NCI-H2227 (cell line): ENCODE results near the gene EVI5.

Experiments
- DNase-seq: peaks from one replicate; lab custom pipeline; 2025; ENCODE audit not compliant: unreplicated experiment; lab: John Stamatoyannopoulos, UW

The EVI5 gene

GRCh38 chr1:92784639-92785500 is at the start of gene EVI5:
EVI5 (minus strand) TSS chr1:92785108; CDS start chr1:92736546, 48,562 bp downstream.
- DNase-seq: peak; percentile 98

DNA sequence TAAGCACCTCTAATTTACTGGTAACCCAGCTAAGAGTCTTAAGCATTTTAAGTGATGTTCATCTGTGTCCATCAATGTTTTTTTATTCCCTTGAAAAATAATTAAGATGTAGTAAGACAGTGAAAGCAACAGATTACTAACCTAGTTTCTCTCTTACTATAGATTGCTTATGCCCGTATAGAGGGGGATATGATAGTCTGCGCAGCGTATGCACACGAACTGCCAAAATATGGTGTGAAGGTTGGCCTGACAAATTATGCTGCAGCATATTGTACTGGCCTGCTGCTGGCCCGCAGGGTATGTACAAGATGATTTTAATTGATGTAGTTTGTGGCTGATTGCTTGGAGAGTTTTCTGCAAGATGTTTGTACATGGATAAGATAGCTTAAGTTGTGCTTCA is 49.7 kb upstream of the EVI5 start:
- DNase-seq: no peak

- no peak for DNase-seq
Observed at GRCh38 chr1:92833840-92834239, 48.9 kb upstream of the EVI5 start.

DNA sequence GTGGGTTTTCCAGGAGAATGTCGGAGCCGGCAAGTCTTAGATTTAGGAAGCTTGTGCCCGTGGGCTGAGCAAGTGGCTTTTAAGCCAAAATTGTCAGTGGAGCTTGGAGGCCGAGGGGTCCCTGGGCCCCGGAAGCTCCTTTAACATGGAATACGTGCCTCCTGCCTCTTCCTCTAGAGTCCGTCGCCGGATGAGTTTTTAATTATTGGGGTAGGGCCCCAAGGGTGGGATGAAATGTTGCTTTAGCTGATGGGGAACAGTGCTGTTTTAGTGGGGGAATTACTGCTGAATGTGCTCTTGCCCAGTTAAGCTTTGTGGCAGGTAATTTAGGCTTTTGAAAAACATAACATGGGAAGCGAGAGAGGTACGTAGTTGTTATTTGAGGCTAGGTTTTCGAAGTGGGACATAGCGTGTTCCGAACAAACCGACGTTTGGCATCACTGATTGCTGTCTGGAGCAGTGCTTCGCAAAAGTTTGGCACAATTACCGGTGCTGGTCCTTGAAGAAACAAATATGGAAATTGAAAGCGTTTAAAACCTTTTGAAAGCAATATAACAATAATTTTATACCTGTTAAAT is 47.7 kb upstream of the EVI5 start:
- peak; percentile 45 for DNase-seq

- DNase-seq: peak; percentile 99
Observed at GRCh38 chr1:92831762-92832536, 47.0 kb upstream of the EVI5 start, which contains the start of gene RPL5. RPL5 (plus strand) TSS chr1:92832040; CDS start chr1:92832115, 75 bp downstream.

DNA sequence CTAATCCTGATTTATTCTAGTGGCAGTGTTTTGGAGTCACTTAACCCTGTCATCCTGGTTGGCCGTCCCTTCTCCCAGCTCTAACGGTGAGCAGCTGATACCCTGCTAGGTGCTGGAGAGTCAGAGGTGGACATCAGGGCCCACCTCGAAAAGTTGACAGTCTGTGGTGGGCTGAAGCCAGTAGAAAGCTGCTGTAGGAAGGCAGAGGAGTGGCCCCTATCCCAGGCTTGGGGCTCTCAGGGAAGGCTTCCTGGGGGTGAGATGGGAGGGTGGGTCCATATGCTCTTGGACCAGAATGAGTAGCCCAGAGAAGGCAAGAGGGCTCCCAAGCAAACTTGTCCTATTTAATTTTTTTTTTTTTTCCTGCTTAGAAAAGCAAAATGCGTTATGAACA is 46.5 kb upstream of the EVI5 start:
- no peak for DNase-seq

DNA sequence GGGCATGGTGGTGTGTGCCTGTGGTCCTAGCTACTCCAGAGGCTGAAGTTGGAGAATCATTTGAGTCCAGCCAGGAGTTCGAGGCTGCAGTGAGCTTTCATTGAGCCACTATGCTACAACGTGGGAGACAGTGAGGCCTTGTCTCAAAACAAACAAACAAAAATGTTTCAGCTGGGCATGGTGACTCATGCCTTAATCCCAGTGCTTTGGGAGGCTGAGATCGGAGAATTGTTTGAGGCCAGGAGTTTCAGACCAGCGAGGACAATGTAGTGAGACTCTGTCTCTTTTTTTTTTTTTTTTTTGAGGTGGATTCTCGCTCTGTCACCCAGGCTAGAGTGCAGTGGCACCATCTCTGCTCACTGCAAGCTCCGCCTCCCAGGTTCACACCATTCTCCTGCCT is 41.9 kb upstream of the EVI5 start:
- DNase-seq: no peak

DNA sequence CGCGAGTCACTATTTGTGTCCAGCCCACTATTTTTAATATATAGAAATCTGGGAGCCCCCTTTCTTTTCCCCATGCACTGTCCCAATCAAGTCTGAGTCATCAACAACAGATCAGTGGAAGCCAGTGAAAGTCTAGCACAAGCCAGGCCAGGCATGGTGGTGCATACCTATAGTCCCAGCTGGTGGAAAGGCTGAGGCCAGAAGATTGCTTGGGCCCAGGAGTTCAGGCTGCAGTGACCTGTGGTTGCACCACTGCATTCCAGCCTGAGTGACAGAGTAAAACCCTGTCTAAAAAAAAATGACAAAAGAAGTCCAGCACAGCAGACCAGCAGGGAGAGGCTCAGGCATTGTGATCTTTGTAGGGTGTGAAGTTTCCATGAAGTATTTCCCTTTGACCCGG is 38.0 kb upstream of the EVI5 start:
- DNase-seq: no peak

DNA sequence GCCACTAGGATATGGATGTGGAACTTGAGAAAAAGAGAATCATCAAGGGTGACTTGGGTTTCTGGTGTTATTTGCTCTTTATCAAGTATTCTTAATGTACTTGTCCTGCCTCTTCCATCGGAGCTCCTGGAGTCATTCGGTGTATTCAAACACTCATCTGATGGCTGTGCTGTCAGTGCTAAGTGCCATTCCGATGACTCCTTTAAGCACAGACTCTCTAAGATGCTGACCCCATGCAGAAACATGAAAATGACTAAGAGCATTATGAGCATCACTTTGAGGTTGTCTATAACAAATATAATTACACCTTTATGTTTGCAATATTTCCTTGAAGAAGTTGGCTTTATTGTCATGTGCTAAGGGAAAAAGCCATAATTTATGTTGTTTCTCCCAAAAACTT is 35.6 kb upstream of the EVI5 start:
- no peak for DNase-seq

DNA sequence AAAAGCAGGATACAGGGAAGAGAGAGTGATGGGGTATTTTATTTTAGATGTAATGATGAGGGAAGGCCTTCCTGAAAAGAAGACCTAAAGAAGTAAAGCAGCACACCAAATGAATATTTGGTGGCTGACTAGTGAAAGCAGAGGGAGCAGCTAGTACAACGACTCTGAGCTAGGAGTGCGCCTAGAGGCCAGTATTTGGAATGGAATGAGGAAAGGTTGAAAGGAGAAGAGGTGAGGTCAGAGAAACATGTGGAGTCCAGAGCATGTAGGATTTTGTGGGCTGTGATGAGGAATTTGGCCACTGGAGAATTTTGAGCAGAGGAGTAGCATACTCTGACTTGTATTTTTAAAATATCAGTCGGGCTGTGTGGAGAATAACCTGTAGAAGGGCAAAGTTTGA is 35.1 kb upstream of the EVI5 start:
- DNase-seq: no peak

DNA sequence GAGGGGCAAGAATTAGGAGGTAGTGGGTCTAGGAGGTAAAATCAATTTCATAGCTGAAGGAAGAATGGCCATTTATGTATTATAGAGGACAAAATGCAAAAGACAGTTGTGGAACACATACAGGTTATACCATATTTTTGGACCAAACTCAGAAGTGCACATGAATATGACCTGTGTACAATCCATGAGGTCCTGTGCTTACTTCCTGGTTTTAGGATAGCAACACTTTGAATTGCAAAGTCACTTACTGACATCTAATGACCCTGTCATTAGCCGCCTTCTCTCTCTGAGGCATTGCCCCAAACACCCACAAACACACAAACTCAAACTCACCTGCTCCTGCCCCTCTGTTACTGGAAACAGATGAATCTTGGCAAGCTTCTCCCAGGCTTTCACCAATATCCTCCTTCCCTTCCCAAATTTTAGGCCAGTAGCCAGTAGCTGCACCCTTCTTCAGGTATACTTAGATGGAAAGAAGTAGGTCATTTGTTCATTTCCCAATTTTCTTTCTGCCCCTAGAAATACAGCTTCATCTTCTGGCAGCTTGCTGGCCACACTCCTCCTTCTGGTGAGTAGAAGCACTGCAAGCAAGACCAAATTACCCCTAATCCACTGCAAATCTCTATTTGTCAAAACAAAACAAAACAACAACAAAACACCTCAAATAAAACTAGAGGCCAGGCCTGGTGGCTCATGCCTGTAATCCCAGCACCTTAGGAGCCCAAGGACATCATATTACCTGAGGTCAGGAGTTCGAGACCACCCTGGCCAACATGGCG is 33.3 kb upstream of the EVI5 start:
- DNase-seq: peak; percentile 43

DNA sequence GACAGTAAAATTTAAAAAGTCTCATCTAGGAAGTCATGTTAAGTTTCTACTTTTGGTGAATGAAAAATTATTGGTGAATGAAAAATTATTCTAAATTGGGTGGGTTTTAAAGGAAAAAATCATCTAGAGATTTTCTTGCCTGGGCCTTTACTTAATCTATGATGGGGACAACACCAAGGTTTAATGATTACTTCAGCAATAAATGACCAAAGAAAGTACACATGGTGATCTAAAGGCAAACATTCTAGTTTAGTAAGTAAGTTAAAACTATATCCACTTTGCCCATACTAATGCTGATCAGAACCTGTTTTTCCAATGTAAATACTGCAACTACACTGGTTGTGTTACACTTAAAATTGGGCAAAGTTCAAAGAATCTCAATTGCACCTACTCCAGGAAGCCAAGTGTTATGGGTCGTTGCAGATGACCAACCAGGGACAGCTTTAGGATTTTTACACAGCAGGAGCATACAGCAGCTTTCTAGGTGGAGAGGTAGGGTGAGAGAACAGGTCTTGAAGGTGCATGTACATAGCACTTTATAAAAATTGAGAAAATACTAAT is 32.3 kb upstream of the EVI5 start:
- DNase-seq: no peak

DNA sequence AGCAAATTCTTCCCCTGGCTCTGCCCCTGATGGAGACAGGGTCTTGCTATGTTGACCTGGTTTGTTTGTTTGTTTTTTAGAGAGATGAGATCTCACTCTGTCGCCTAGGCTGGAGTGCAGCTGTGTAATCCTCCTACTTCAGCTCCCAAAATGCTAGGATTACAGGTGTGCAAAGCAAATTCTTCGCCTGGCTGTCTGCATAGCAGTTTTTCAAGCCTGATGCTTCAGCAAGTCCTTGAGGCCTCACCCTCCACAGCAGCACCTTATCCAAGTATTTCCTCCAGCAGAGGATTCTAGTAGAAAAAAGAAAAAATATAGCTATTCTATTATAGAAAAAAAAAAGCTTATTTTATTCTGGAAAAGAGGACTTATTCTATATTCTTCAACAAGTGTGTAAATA is 31.8 kb upstream of the EVI5 start:
- no peak for DNase-seq

GRCh38 chr1:92808381-92808780 is 23.5 kb upstream of the EVI5 start:
- DNase-seq: no peak

DNA sequence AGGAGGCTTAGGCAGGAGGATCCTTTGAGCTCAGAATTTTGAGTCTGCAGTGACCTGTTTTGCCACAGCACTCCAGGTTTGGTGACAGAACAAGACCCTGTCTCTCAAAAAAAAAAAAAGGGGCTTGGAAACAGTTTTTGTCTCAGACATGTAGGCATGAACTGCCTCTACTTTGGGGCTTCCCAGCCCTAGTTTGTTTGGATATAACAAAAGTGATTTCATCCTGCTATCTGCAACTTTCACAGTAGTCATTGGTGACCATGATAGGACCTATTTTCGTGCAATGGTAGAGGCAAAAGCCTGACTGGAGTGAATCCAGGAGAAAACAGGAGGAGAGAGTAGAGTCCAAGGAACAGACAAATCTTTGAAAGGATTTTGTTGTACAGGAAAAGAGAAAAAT is 20.3 kb upstream of the EVI5 start:
- no peak for DNase-seq

DNA sequence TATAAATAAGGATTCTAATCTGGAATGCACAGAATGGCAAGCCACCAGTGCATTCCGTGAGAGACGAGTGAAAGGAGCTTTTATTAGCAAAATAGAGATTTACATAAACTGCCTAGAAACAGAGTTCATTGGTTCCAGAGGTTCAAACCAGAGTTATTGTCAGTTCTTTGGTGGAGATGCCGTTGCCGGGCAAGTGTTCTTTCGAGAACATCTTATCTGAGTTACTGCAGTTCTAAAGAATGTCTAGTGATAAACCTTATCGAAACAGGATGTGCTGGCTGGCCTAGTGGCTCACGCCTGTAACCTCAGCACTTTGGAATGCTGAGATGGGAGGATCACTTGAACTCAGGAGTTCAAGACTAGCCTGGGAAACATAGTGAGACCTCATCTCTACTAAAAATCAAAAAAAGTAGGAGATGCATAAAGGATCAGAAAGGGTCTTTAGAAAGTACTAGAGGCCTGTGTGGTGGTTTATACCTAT is 19.9 kb upstream of the EVI5 start:
- DNase-seq: peak; percentile 27

- no peak for DNase-seq
Observed at GRCh38 chr1:92803140-92803887, 18.4 kb upstream of the EVI5 start.

- DNase-seq: no peak
Observed at GRCh38 chr1:92797961-92798360, 13.1 kb upstream of the EVI5 start.

DNA sequence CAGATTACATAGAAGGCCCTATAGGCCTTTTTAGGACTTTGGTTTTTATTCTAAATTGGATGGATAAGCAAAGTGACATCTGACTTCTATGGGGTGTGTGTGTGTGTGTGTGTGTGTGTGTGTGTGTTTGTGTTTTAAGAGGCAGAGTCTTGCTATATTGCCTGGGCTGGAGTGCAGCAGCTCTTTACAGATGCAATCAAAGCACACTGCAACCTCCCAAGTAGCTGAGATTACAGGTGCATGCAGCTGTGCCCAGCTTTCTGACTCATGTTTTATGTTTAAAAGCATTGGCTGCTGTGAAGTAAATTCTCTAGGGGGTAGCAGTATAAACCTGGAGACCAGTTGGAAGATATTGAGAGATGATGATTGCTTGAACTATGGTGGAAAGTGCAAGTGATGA is 12.4 kb upstream of the EVI5 start:
- DNase-seq: no peak

DNA sequence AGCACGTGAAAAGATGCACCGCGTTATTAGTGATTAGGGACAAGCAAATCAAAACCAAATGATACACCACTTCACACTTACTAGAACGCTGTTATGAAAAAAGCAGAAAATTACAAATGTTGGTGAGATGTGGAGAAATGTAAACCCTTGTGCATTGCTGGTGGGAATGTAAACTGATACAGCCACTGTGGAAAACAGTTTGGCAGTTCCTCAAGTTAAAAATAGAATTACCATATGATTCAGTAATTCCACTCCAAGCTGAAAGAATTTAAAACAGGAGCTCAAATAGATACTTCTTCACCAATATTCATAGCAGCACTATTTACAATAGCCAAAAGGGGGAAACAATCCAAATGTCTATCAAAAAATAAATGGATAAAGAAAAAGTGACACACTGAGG is 10.3 kb upstream of the EVI5 start:
- no peak for DNase-seq
